H1 (cell line): Measurements from ENCODE around the gene ZNF223. TPM values are rescaled to one million over a fixed set of nuclear protein-coding genes. Genes with fewer than 3 reads are reported as not detected.

Source experiments
- CTCF ChIA-PET: fragments of 300-600 bp; sonication (Branson Sonifier 250); formaldehyde crosslinking; loops from one replicate; lab custom pipeline; 2021; ENCODE audit not compliant: partially characterized antibody; lab: Charles Lee
- POLR2A ChIA-PET: fragments of 300-600 bp; sonication (Branson Sonifier 250); formaldehyde crosslinking; loops from one replicate; lab custom pipeline; 2021; ENCODE audit warnings: inconsistent platforms; ENCODE audit not compliant: partially characterized antibody; lab: Charles Lee
- DNase-seq, 2 experiments: peaks; one replicate each; pipeline versions ENCODE4 v3.0.0 to v3.0.0-alpha.2; 2010 to 2022; ENCODE audit warnings: low spot score in 2 of 2, low read depth in 1 of 2, mixed read lengths in 1 of 2
- FAIRE-seq: peaks from 2 replicates; lab custom pipeline; 2011; peaks lifted over from hg19 to GRCh38; lab: Jason Lieb, UNC
- H2AFZ ChIP-seq: 2 replicates; pipeline ENCODE4 v1.8.1; 2012; ENCODE audit warnings: low read length, inconsistent platforms
- H2AK5ac ChIP-seq: 2 replicates; pipeline ENCODE4 v1.6.1; 2013; ENCODE audit warnings: low read depth, low read length
- H2BK120ac ChIP-seq: replicated peaks from 2 replicates; pipeline ENCODE3; 2013; ENCODE audit warnings: low read depth, low read length, inconsistent platforms
- H2BK12ac ChIP-seq: 2 replicates; pipeline ENCODE4 v1.6.1; 2013; ENCODE audit warnings: low read depth, low read length
- H2BK15ac ChIP-seq: 2 replicates; pipeline ENCODE4 v1.6.1; 2013; ENCODE audit warnings: low read length
- H2BK20ac ChIP-seq: 2 replicates; pipeline ENCODE4 v1.6.1; 2013; ENCODE audit warnings: low read length
- H2BK5ac ChIP-seq: 2 replicates; pipeline ENCODE4 v1.6.1; 2013; ENCODE audit warnings: low read depth, low read length
- H3K14ac ChIP-seq: 2 replicates; pipeline ENCODE4 v1.6.1; 2013; ENCODE audit warnings: inconsistent platforms; ENCODE audit not compliant: insufficient read length
- H3K18ac ChIP-seq: 2 replicates; pipeline ENCODE4 v1.6.1; 2013; ENCODE audit warnings: low read length; ENCODE audit errors: extremely low read depth
- H3K23ac ChIP-seq: 2 replicates; pipeline ENCODE4 v1.6.1; 2013; ENCODE audit warnings: inconsistent platforms; ENCODE audit not compliant: insufficient read length
- H3K23me2 ChIP-seq: 2 replicates; pipeline ENCODE4 v1.6.1; 2013; ENCODE audit warnings: low read depth, low read length
- H3K27ac ChIP-seq: 2 replicates; pipeline ENCODE4 v1.6.1; 2011; ENCODE audit warnings: low read depth, low read length, inconsistent platforms
- H3K27me3 ChIP-seq, 4 experiments: replicated peaks in 1 of 4; 1 replicate in 1 of 4; 2 replicates in 3 of 4; pipeline versions ENCODE4 v1.6.1 to v1.8.1; 2011 to 2013; ENCODE audit warnings: low read length in 3 of 4, mild to moderate bottlenecking in 3 of 4, inconsistent platforms in 2 of 4, mixed read lengths in 2 of 4, moderate library complexity in 1 of 4; ENCODE audit not compliant: control insufficient read depth in 3 of 4, insufficient read depth in 3 of 4; ENCODE audit errors: extremely low read depth in 1 of 4
- H3K36me3 ChIP-seq, 4 experiments: 2 replicates each; pipeline versions ENCODE4 v1.6.1 to v1.8.1; 2011 to 2013; ENCODE audit warnings: mild to moderate bottlenecking in 4 of 4, low read length in 3 of 4, moderate library complexity in 2 of 4, control low read depth in 1 of 4, inconsistent platforms in 1 of 4; ENCODE audit not compliant: insufficient read depth in 4 of 4, control insufficient read depth in 2 of 4
- H3K4ac ChIP-seq: replicated peaks from 2 replicates; pipeline ENCODE3; 2013; ENCODE audit warnings: low read length, low read depth, mixed read lengths, inconsistent platforms; ENCODE audit not compliant: insufficient read length
- H3K4me1 ChIP-seq, 4 experiments: replicated peaks in 1 of 4; 1 replicate in 1 of 4; 2 replicates in 3 of 4; pipeline versions ENCODE4 v1.6.1 to v1.8.1; 2011 to 2013; ENCODE audit warnings: low read length in 3 of 4, inconsistent platforms in 2 of 4, mixed read lengths in 1 of 4; ENCODE audit not compliant: insufficient read depth in 4 of 4, control insufficient read depth in 3 of 4
- H3K4me2 ChIP-seq, 2 experiments: 2 replicates each; pipeline versions ENCODE4 v1.6.1 to v1.8.1; 2011 to 2013; ENCODE audit warnings: low read depth in 2 of 2, low read length in 2 of 2, control low read depth in 1 of 2, inconsistent platforms in 1 of 2, mild to moderate bottlenecking in 1 of 2; ENCODE audit not compliant: insufficient read depth in 1 of 2
- H3K4me3 ChIP-seq, 4 experiments: fragments of 200-600, 300-600 bp in 1 of 4; sonication (generic), shearing (Covaris generic), sonication (Bioruptor Twin) in 1 of 4; 2 replicates each; pipeline versions ENCODE4 v1.5.1 to v1.8.1; 2011 to 2016; ENCODE audit warnings: low read length in 4 of 4, low read depth in 3 of 4, control low read depth in 2 of 4, inconsistent platforms in 2 of 4, mild to moderate bottlenecking in 2 of 4, mixed read lengths in 1 of 4, moderate library complexity in 1 of 4; ENCODE audit not compliant: insufficient read depth in 2 of 4; ENCODE audit errors: extremely low read depth in 1 of 4
- H3K56ac ChIP-seq: replicated peaks from 2 replicates; pipeline ENCODE3; 2013; ENCODE audit warnings: low read depth, mild to moderate bottlenecking, mixed read lengths, low read length, inconsistent platforms; ENCODE audit not compliant: insufficient read length
- H3K79me1 ChIP-seq: 2 replicates; pipeline ENCODE4 v1.6.1; 2013; ENCODE audit warnings: low read depth, low read length, control low read depth
- H3K79me2 ChIP-seq, 2 experiments: 2 replicates each; pipeline versions ENCODE4 v1.6.1 to v1.8.1; 2012 to 2013; ENCODE audit warnings: low read length in 2 of 2, mild to moderate bottlenecking in 2 of 2, inconsistent platforms in 1 of 2; ENCODE audit not compliant: insufficient read depth in 2 of 2, control insufficient read depth in 1 of 2
- H3K9ac ChIP-seq, 4 experiments: replicated peaks in 1 of 4; 1 replicate in 1 of 4; 2 replicates in 3 of 4; pipeline versions ENCODE4 v1.6.1 to v1.8.1; 2011 to 2013; ENCODE audit warnings: low read depth in 3 of 4, low read length in 3 of 4, control low read depth in 2 of 4, mild to moderate bottlenecking in 2 of 4, moderate library complexity in 2 of 4, inconsistent platforms in 1 of 4; ENCODE audit errors: extremely low read depth in 1 of 4
- H3K9me3 ChIP-seq, 2 experiments: 2 replicates each; pipeline versions ENCODE4 v1.6.1 to v1.8.1; 2012 to 2013; ENCODE audit warnings: mild to moderate bottlenecking in 2 of 2, moderate library complexity in 2 of 2, control low read depth in 1 of 2, inconsistent platforms in 1 of 2, low read depth in 1 of 2, low read length in 1 of 2, mixed read lengths in 1 of 2; ENCODE audit not compliant: insufficient read depth in 2 of 2
- H4K20me1 ChIP-seq, 2 experiments: replicated peaks in 1 of 2; 2 replicates each; pipeline versions ENCODE3 to v1.8.1; 2011 to 2013; ENCODE audit warnings: inconsistent platforms in 2 of 2, low read length in 2 of 2, mild to moderate bottlenecking in 1 of 2; ENCODE audit not compliant: insufficient read depth in 2 of 2, control insufficient read depth in 1 of 2
- H4K5ac ChIP-seq: 2 replicates; pipeline ENCODE4 v1.6.1; 2013; ENCODE audit warnings: low read length, low read depth, mixed read lengths, inconsistent platforms; ENCODE audit not compliant: insufficient read length
- H4K8ac ChIP-seq: 2 replicates; pipeline ENCODE4 v1.8.0; 2013; ENCODE audit warnings: mild to moderate bottlenecking, moderate library complexity, low read length, inconsistent platforms; ENCODE audit not compliant: insufficient read depth; ENCODE audit errors: extremely low read depth
- H4K91ac ChIP-seq: replicated peaks from 2 replicates; pipeline ENCODE3; 2013; ENCODE audit warnings: low read length, mixed read lengths, inconsistent platforms; ENCODE audit not compliant: insufficient read length
- CREB1 ChIP-seq: IDR thresholded peaks from 2 replicates; pipeline ENCODE4 v1.6.1; 2012; ENCODE audit warnings: inconsistent platforms
- CTBP2 ChIP-seq: IDR thresholded peaks from 2 replicates; pipeline ENCODE4 v1.7.0; 2011; ENCODE audit warnings: borderline replicate concordance, mild to moderate bottlenecking, moderate library complexity, mixed read lengths, low read length; ENCODE audit not compliant: insufficient read depth, insufficient read length
- E2F6 ChIP-seq: IDR thresholded peaks from 2 replicates; pipeline ENCODE4 v1.6.1; 2012; ENCODE audit warnings: inconsistent platforms
- KDM1A ChIP-seq: fragments of 200-600, 300-600 bp; sonication (generic); IDR thresholded peaks from 2 replicates; pipeline ENCODE4 v1.7.1; 2016; ENCODE audit warnings: mild to moderate bottlenecking, low read length, borderline replicate concordance
- KDM5A ChIP-seq: fragments of 200-600 bp; IDR thresholded peaks from 2 replicates; pipeline ENCODE4 v1.7.1; 2012; ENCODE audit warnings: mild to moderate bottlenecking, low read length, inconsistent platforms, mixed read lengths
- NRF1 ChIP-seq: IDR thresholded peaks from 2 replicates; pipeline ENCODE4 v1.6.1; 2011; ENCODE audit warnings: mild to moderate bottlenecking, low read depth, low read length, improper control_type of control experiment
- RAD21 ChIP-seq, 2 experiments: IDR thresholded peaks in 1 of 2; conservative IDR thresholded peaks in 1 of 2; 2 replicates each; pipeline ENCODE4 v1.6.1; 2011; ENCODE audit warnings: low read depth in 2 of 2, low read length in 2 of 2, improper control_type of control experiment in 1 of 2, inconsistent platforms in 1 of 2, mild to moderate bottlenecking in 1 of 2, moderate library complexity in 1 of 2
- RBBP5 ChIP-seq: IDR thresholded peaks from 2 replicates; pipeline ENCODE4 v1.7.1; 2012; ENCODE audit warnings: low read depth, mild to moderate bottlenecking, inconsistent platforms, low read length, moderate library complexity, borderline replicate concordance
- RNF2 ChIP-seq: fragments of 200-900, 300-1000 bp; sonication (generic); IDR thresholded peaks from 2 replicates; pipeline ENCODE4 v1.7.1; 2016; ENCODE audit warnings: borderline replicate concordance, low read depth, mild to moderate bottlenecking, antibody characterized with exemption, low read length; ENCODE audit not compliant: poor library complexity, severe bottlenecking; ENCODE audit errors: missing control alignments
- RXRA ChIP-seq: IDR thresholded peaks from 2 replicates; pipeline ENCODE4 v1.6.1; 2011; ENCODE audit warnings: low read depth, mild to moderate bottlenecking, low read length, moderate library complexity; ENCODE audit not compliant: insufficient read depth
- SP1 ChIP-seq: IDR thresholded peaks from 2 replicates; pipeline ENCODE4 v1.6.1; 2011; ENCODE audit warnings: low read depth, low read length
- SRF ChIP-seq: IDR thresholded peaks from 2 replicates; pipeline ENCODE4 v1.6.1; 2011; ENCODE audit warnings: mild to moderate bottlenecking, low read depth, low read length, moderate library complexity
- TAF1 ChIP-seq: IDR thresholded peaks from 2 replicates; pipeline ENCODE4 v1.6.1; 2011; ENCODE audit warnings: mild to moderate bottlenecking, low read depth, low read length
- YY1 ChIP-seq: IDR thresholded peaks from 2 replicates; pipeline ENCODE4 v1.6.1; 2011; ENCODE audit warnings: low read depth, mild to moderate bottlenecking, low read length
- ZNF274 ChIP-seq: IDR thresholded peaks from 2 replicates; pipeline ENCODE4 v1.7.0; 2012; ENCODE audit warnings: low read length, borderline replicate concordance; ENCODE audit errors: extremely low read depth
- polyA plus RNA-seq, 7 experiments: library from polyadenylated mRNA; depleted of rRNA in 3 of 7; stranded (reverse) in 5 of 7; unstranded in 2 of 7; fragments of >200 nt in 5 of 7; fragments of 200-250 nt in 2 of 7; gene quantifications; 1 replicate in 5 of 7; 2 replicates in 1 of 7; 4 replicates in 1 of 7; pipeline versions ENCODE4 v1.2.1 to v1.2.3, GENCODE V29; 2011 to 2013; ENCODE audit warnings: missing spikeins in 2 of 7, mixed read lengths in 2 of 7
- total RNA-seq: library from RNA; stranded (reverse); fragmentation: NEBNext Ultra II Directional; extraction: Animal tissue kit (Norgen Biotek cat#: 25700); gene quantifications from 2 replicates; pipeline ENCODE4 v1.2.1, GENCODE V29; 2021

Gene ZNF223
- total and polyA plus RNA-seq, 2 of the 8 experiments (the other 6 are each of a cell fraction or from before 2014, with no cell fraction given) = 1.7 to 4.3 TPM

DNA sequence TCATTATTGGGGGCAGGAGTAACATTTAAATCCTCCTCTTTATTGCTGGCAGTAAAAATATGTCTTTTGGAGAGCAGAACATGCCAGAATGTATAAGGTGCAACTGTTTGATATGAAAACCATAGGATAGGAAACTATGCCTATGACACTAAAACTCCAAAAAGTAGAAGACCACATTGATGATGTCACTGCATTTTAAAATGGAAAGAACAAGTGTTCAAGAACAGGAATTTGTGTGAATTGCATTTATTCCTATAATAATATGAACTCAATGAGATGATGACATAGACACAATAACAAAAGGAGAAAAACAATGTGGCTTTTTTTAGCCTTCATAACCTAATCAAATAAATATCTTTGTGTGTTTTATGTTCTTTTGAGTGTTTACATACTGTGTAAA lies 57.6 kb downstream of the ZNF223 start:
- no peak overlapping the region for H4K5ac ChIP-seq
- H3K79me2 ChIP-seq = peaks cover 0 to 14% of the 10 kb centered on the region in 2 experiments; a peak in 2 of 4 replicates
- no peak overlapping the region for H3K9ac ChIP-seq
- H2AFZ ChIP-seq = no peak overlapping the region
- no peaks in the 10 kb centered on the region for H4K20me1 ChIP-seq
- H2BK5ac ChIP-seq = no peak overlapping the region
- H3K23me2 ChIP-seq = peaks cover 4% of the 10 kb centered on the region; the same call in 1 of the 2 replicates
- ChIA-PET POLR2A (no interaction called here), CTCF (no interaction called here)
- no peaks in the 10 kb centered on the region for H3K4me1 ChIP-seq
- no peak overlapping the region for H3K4me3 ChIP-seq
- H2BK15ac ChIP-seq = no peak overlapping the region
- H3K9me3 ChIP-seq = peaks cover 38% of the 10 kb centered on the region in 2 experiments
- H3K79me1 ChIP-seq = no peaks in the 10 kb centered on the region; the same call in 1 of the 2 replicates
- no peak overlapping the region for H3K18ac ChIP-seq
- no peak overlapping the region for H3K14ac ChIP-seq
- no peak overlapping the region for H3K4me2 ChIP-seq
- TF ChIP-seq YY1 (no peak), E2F6 (no peak), KDM1A (no peak), CREB1 (no peak), ZNF274 (no peak), RNF2 (no peak), SP1 (no peak), KDM5A (no peak), RBBP5 (no peak), NRF1 (no peak), SRF (no peak), RXRA (no peak), CTBP2 (no peak), RAD21 (IDR thresholded peaks at IDR 0.05 in 1 of 2, conservative IDR thresholded peaks at IDR 0.05 in 1 of 2; ENCODE audit: low read depth in 2 of 2, low read length in 2 of 2) (no peak), TAF1 (no peak)
- FAIRE-seq (no peak), DNase-seq (no peak)
- no peak overlapping the region for H2BK12ac ChIP-seq
- H2BK20ac ChIP-seq = no peak overlapping the region
- H3K56ac ChIP-seq = no peak overlapping the region
- no peak overlapping the region for H3K23ac ChIP-seq
- no peaks in the 10 kb centered on the region for H3K27me3 ChIP-seq
- peaks cover 4 to 48% (median 23%) of the 10 kb centered on the region in 4 experiments; a peak in 7 of 8 replicates for H3K36me3 ChIP-seq
- no peak overlapping the region for H4K8ac ChIP-seq
- H3K4ac ChIP-seq = no peak overlapping the region
- no peak overlapping the region for H2BK120ac ChIP-seq
- no peak overlapping the region for H4K91ac ChIP-seq
- H2AK5ac ChIP-seq = no peak overlapping the region
- no peak overlapping the region for H3K27ac ChIP-seq
